GM19239 (cell line): ENCODE data around the gene LPIN1.
"Not testable (repeated sequence)": the region's sequence is repeated elsewhere in the genome, so short reads cannot be mapped to it uniquely, and the experiment has no call there.

Experiments
- DNase-seq: peaks from one replicate; pipeline ENCODE4 v3.0.0; 2011; ENCODE audit warnings: low spot score; ENCODE audit not compliant: insufficient read length
- FAIRE-seq: peaks from 2 replicates; lab custom pipeline; 2011; peaks lifted over from hg19 to GRCh38; lab: Jason Lieb, UNC

Gene LPIN1

GRCh38 chr2:11828933-11829323 lies 82.5 kb downstream of the LPIN1 start:
- FAIRE-seq, result no peak
- no peak for DNase-seq

GRCh38 chr2:11829324-11829946 lies 83.0 kb downstream of the LPIN1 start:
- peak; percentile 21 for FAIRE-seq
- DNase-seq, result peak; percentile 32

- DNase-seq (peak; percentile 53), FAIRE-seq (peak; percentile 72)
These were observed 83.7 kb downstream of the LPIN1 start for GRCh38 chr2:11829947-11830707.

GRCh38 chr2:11830708-11831301 lies 84.4 kb downstream of the LPIN1 start:
- DNase-seq (no peak), FAIRE-seq (no peak)

GRCh38 chr2:11831415-11831814 lies 85.0 kb downstream of the LPIN1 start:
- DNase-seq (no peak), FAIRE-seq (no peak)

- FAIRE-seq, result no peak
- DNase-seq, result no peak
These were observed 86.1 kb downstream of the LPIN1 start for GRCh38 chr2:11832531-11832930.

GRCh38 chr2:11833601-11834000 lies 87.2 kb downstream of the LPIN1 start:
- FAIRE-seq, result no peak
- DNase-seq, result no peak

- DNase-seq (no peak), FAIRE-seq (no peak)
These were observed 89.0 kb downstream of the LPIN1 start for GRCh38 chr2:11835403-11835802.

- FAIRE-seq (no peak), DNase-seq (no peak)
These were observed 90.3 kb downstream of the LPIN1 start for GRCh38 chr2:11836647-11837219.

GRCh38 chr2:11837875-11838734 lies 91.7 kb downstream of the LPIN1 start:
- no peak for FAIRE-seq
- no peak for DNase-seq

- DNase-seq (no peak), FAIRE-seq (no peak)
These were observed 93.5 kb downstream of the LPIN1 start for GRCh38 chr2:11839916-11840315.

- FAIRE-seq (no peak), DNase-seq (no peak)
These were observed 95.9 kb downstream of the LPIN1 start for GRCh38 chr2:11842336-11842735.

GRCh38 chr2:11844798-11845197 lies 98.4 kb downstream of the LPIN1 start:
- DNase-seq, FAIRE-seq: not testable (repeated sequence)

- not testable (repeated sequence) for DNase-seq, FAIRE-seq
These were observed 101.5 kb downstream of the LPIN1 start for GRCh38 chr2:11847935-11848334.

- no peak for DNase-seq
- no peak for FAIRE-seq
These were observed 103.7 kb downstream of the LPIN1 start for GRCh38 chr2:11850082-11850481.

- no peak for DNase-seq
- no peak for FAIRE-seq
These were observed 106.2 kb downstream of the LPIN1 start for GRCh38 chr2:11852526-11853196.

- FAIRE-seq, result no peak
These were observed 106.8 kb downstream of the LPIN1 start for GRCh38 chr2:11853197-11853588.

GRCh38 chr2:11855064-11855760 lies 108.8 kb downstream of the LPIN1 start:
- no peak for FAIRE-seq
- no peak for DNase-seq

More at GRCh38 chr2:11853197-11853588, 106.8 kb downstream of the LPIN1 start:
- no peak for DNase-seq

- FAIRE-seq (no peak), DNase-seq (no peak)
These were observed 109.7 kb downstream of the LPIN1 start for GRCh38 chr2:11856095-11856494.
